Activated naive CD4-positive, alpha-beta T cell treated with anti-CD3 and anti-CD28 coated beads, Interleukin-2, amount 50 U/mL, for 72 hours (primary cell): Measurements from ENCODE around the gene SAPCD2. TPM values are rescaled to one million over a fixed set of nuclear protein-coding genes. Genes with fewer than 3 reads are reported as not detected.

Source experiments
- ATAC-seq, 2 donors: fragments of 150-1000 bp; cut with Tn5 transposase; 2 replicates each; pipeline ENCODE4 v1.10.0; 2021; ENCODE audit warnings: mild to moderate bottlenecking in 2 of 2, moderate library complexity in 2 of 2
- DNase-seq, 2 donors: peaks; one replicate each; pipeline ENCODE4 v3.0.0; 2021 to 2022; ENCODE audit warnings: low spot score in 2 of 2
- H3K27ac Mint-ChIP-seq, 2 donors: one replicate each; pipeline ENCODE4 v1.8.0; 2022; ENCODE audit warnings: mild to moderate bottlenecking in 2 of 2, mixed read lengths in 2 of 2
- H3K36me3 Mint-ChIP-seq, 2 donors: one replicate each; pipeline ENCODE4 v1.8.0; 2022; ENCODE audit warnings: mixed read lengths in 2 of 2
- H3K9me3 Mint-ChIP-seq, 2 donors: one replicate each; pipeline ENCODE4 v1.8.0; 2022; ENCODE audit warnings: mixed read lengths in 2 of 2
- total RNA-seq, 2 donors: library from RNA; stranded (reverse); gene quantifications; one replicate each; pipeline ENCODE4 v1.2.3, GENCODE V29; 2022

SAPCD2 gene
- total RNA-seq, 2 donors from 2014 or later, result 3.5 to 13.3 TPM

DNA sequence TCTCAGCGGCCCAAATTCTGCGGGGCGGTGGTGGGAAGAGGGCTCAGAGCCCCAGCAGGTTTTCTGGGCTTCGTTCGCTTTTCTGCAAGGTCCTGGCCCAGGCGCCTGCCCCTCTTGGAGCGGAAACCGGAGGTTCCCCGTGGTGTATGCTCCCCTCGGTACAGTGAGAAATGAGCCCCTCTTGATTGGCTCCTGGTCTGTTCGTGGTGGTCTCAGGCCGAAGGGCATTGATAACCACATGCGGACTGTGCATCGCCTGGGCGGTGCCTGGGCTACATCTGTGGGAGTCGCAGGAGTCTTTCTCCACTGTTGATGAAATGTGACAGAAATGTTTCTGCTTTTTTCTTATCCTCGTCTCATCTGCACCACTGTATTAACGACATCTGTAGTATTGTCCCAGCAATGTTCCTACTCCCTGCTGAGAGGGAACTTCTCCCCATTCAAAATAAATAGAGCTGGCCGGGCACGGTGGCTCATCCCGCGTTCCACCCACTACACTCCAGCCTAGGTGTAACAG, 17.1 kb upstream of the SAPCD2 start:
- Mint-ChIP-seq H3K36me3 (peaks cover 0 to 5% of the 10 kb centered on the region in 2 donors), H3K27ac (peak overlapping the region; percentile 89 to 94), H3K9me3 (no peaks in the 10 kb centered on the region)
- DNase-seq, result peak in 1 of 2 donors; percentile 33
- no peak for ATAC-seq

DNA sequence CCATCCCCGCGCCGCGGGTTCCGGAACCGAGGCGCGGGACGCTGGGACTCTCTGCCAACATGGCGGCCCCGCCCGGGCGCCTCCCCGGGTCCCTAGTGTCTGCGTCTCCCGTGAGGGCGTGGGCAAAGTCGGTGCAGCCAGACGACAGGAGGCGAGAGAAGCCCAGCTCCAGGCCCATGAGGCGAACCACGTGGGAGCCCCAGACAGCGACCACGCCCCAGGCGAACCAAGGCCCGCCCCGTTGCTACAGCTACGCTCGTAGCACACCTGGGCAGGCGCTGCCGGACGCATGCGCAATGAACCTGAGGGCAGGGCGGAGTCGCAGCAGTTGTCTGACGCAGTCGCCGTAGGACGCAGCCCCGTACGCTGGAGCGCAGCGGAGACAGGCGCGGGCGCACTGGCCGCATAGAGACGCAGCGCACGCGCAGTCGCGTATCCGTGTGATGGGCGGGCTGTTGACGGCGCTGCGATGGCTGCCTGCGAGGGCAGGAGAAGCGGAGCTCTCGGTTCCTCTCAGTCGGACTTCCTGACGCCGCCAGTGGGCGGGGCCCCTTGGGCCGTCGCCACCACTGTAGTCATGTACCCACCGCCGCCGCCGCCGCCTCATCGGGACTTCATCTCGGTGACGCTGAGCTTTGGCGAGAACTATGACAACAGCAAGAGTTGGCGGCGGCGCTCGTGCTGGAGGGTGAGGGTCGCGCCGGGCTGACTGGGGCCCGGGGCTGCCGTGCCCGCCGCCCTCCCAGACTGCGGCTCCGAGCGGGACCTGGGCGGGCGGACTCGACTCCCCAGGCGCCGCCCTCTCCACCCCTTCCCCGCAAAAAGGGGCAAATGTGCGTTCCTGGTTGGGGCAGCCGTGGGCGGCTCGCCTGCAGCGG, 16.4 kb upstream of the SAPCD2 start, which contains the start of gene MAN1B1:
TSS of gene MAN1B1 (plus strand) at position 455 of the 878 bp plus-strand sequence. CDS start at position 470, 15 bp downstream.
- no peaks in the 10 kb centered on the region for H3K9me3 Mint-ChIP-seq

DNA sequence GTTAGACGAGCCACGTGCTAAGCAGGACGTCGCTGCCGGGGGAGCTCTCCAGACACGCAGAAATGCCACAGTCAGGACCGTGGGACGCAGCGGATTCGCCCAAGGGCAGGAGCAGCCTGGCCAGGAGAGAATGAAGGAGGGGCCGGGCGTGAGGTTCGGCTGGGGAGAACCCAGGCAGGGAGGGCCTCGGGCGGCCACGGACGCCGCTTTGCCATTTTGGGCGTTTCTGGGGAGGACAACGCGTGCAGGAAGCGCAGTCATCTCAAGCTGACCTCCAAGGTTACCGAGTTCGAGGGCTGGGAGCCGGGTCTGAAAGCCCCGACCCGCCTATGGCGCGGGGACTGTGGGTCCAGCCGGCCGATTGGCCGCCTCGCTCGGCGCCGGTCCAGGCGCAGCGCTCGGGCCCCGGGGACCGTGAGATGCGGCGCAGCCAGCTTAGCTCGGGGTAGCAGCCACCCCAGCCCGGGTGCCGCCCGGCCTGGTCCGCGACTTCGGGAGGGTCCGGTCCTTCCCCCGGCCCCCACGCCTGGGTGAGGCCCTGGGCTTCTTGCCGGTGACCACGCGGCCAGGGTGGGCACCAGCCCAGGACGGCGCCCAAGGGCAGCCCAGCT, 15.7 kb upstream of the SAPCD2 start:
- peak overlapping the region; percentile 89 to 98 for H3K27ac Mint-ChIP-seq
- ATAC-seq (peak; percentile 3 to 4), DNase-seq (peak in 1 of 2 donors; percentile 40)

More for the DNA sequence above, 16.4 kb upstream of the SAPCD2 start, which contains the start of gene MAN1B1:
- ATAC-seq (peak; percentile 84 to 92), DNase-seq (peak; percentile 99 to 100)
- Mint-ChIP-seq H3K27ac (peak within 1 kb of the TSS; percentile 89 to 98), H3K36me3 (peaks cover 0 to 5% of the 10 kb centered on the region in 2 donors)

DNA sequence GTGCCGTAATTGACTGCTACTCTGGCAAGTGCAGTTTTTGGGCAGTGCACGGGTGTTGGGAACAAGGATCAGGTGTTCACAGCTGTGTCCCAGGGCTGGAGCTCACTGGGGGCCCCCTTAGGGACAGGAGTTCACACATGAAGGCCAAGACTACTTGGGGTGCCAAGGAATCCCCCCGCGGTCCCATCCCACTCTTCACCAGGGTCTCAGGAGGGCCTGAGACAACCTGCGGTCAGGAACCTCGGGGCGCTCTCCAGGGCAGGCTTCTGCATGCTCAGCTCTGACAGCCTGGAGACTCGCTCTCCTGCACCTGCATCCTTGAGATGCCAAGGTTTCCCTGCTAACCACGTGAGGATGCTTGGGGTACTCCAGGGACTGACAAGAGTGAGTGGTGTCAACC, 14.2 kb upstream of the SAPCD2 start:
- no peak for ATAC-seq
- Mint-ChIP-seq H3K36me3 (peaks cover 0 to 5% of the 10 kb centered on the region in 2 donors), H3K9me3 (no peaks in the 10 kb centered on the region), H3K27ac (no peak overlapping the region)
- no peak for DNase-seq

More for the DNA sequence above, 15.7 kb upstream of the SAPCD2 start:
- Mint-ChIP-seq H3K36me3 (peaks cover 0 to 5% of the 10 kb centered on the region in 2 donors), H3K9me3 (no peaks in the 10 kb centered on the region)

DNA sequence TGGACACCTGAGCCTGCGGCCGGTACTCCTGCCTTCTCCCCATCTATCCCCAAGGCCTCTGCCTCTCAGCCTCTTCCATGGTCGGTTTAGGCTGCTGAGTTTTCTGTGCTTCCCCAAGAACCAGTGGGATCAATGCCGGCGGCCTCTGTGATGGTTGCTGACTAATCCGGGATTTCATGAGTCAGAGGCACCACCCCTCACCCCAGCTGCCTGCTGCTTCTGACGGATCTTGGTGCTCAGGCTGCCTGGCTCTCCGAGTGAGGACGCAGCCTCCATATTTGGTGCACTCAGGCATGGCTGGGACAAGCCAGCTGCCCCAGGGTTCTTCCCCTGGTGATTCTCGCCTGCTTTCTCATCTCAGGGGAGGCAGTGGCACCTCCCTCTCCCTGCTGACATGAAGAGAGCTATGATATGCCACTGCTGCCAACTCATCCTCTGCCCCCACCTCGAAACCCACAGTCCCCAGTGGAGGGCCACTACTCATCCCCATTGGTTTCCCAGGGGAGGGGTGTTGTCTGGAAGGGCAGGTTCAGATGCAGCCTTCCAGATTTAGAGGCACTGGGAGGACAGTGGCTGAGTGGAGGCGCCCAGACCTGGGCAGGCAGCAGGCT, 13.1 kb upstream of the SAPCD2 start:
- peaks cover 0 to 5% of the 10 kb centered on the region in 2 donors for H3K36me3 Mint-ChIP-seq
- ATAC-seq (peak in 1 of 2 donors; percentile 40), DNase-seq (peak in 1 of 2 donors; percentile 77)
- H3K27ac Mint-ChIP-seq, result no peak overlapping the region
- H3K9me3 Mint-ChIP-seq, result no peaks in the 10 kb centered on the region

DNA sequence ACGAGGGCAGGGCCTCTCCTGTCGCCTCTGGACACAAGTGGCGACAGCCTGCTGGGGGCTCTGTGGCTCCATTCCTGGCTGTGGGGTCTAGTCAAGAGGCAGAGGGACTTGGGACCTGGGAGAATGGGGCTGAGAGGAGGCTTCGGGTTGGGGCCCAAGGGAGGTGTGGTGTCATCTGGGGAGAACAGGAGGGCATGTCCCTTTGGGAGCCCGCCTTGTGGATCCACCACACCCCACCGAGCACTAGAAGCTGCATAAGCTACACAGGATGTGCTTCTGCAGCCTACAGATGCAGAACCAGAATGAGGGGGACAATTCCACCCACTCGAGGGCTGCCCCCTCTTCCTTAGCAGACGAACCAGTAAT, 12.6 kb upstream of the SAPCD2 start:
- Mint-ChIP-seq H3K27ac (no peak overlapping the region), H3K9me3 (no peaks in the 10 kb centered on the region), H3K36me3 (peaks cover 0 to 1% of the 10 kb centered on the region in 2 donors)
- no peak for DNase-seq
- ATAC-seq, result no peak

DNA sequence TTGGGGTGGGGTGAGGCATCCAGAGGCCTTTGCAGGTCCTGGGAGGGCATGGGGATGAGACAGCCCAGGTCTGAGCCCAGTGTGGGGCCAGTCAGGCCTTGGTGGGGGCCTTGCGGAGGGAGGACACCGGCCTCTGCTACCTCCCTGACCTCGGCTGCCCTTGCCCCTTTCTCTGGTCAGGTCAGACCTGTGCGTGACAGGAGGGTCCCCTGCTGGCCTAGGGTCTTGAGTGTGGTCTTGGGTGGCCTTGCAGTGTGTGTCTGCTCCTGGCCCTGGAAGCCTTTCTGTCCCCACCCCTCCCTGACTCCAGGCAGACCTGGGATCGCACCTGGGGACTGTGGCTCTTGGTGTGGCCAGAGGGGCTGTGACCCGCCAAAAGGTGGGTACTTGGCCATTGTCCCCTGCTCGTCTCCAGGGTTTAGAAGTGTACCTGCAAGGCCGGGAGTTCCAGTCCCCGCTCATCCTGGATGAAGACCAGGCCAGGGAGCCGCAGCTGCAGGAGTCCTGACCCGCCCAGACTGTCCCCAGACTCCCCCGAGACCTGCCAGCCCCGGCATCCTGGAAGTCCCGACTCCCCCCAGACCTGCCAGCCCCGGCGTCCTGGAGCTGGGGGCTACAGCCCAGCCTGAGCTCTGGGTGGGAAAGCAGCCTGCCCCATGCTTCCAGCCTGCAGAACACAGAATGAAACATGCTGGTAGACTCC, 12.0 kb upstream of the SAPCD2 start:
- H3K9me3 Mint-ChIP-seq, result no peaks in the 10 kb centered on the region
- DNase-seq, result no peak
- ATAC-seq, result no peak
- H3K36me3 Mint-ChIP-seq, result no peaks in the 10 kb centered on the region
- H3K27ac Mint-ChIP-seq, result no peak overlapping the region

DNA sequence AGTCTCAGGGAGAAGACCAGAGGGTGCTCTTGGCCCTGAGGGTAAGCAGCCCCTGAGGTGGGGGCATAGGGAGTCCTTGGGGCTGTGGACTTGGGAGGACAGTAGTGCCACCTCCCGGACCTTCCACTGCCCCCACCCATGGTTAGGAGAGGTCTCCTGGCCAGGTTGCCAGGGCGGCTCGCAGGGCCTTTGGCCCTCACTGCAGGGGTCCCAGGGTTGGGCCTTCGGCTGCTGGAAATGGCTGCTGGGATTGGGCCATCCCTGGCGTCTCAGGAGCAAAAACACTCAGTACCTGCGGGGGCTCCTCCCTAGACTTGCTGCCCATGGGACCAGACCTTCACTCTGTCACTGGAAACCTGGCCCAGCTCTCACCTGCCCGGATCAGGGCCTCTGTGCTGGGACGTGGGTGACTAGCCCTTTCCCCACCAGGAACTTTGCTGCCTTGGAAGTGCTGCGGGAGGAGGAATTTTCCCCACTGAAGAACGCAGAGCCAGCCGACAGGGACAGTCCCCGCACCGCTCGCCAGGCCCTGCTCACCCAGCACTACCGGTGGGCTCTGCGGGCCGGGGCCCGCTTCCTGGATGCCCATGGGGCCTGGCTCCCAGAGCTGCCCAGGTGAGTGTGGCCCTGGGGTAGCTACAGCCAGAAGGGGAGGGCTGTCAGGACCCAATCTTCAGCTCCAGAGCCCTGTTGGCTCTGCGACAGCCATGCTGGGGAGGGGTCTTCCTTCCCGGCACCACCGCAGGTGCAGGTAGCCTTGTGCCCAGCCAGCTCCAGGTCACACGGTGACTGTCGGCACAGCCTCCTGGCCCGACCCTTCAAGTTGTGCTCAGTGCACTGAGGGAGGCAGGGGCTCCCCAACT, 10.1 kb upstream of the SAPCD2 start:
- Mint-ChIP-seq H3K27ac (peak overlapping the region in 1 of 2 donors; percentile 46), H3K9me3 (no peaks in the 10 kb centered on the region), H3K36me3 (no peaks in the 10 kb centered on the region)
- ATAC-seq (no peak), DNase-seq (no peak)

DNA sequence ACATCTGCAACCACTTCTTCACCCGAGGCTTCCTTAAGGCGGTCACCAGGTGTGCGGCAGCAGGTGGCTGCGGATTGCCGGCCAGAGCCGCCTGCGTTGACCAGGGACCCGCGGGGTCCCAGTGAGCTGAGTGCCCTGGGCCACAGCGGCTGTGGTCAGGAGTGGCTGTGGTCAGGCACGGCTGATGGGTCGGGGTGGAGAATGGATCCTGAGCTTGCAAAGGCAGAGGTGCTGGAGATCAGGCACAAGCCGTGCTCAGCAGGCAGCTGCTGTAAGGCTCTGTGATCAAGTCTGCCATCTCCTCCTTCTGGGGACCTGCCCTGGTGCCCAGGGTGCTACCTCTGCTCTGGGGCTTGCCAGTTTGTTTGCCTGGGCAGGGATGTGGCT, 9.0 kb upstream of the SAPCD2 start:
- H3K27ac Mint-ChIP-seq, result no peak overlapping the region
- H3K36me3 Mint-ChIP-seq, result no peaks in the 10 kb centered on the region
- no peak for ATAC-seq
- DNase-seq, result no peak
- no peaks in the 10 kb centered on the region for H3K9me3 Mint-ChIP-seq

DNA sequence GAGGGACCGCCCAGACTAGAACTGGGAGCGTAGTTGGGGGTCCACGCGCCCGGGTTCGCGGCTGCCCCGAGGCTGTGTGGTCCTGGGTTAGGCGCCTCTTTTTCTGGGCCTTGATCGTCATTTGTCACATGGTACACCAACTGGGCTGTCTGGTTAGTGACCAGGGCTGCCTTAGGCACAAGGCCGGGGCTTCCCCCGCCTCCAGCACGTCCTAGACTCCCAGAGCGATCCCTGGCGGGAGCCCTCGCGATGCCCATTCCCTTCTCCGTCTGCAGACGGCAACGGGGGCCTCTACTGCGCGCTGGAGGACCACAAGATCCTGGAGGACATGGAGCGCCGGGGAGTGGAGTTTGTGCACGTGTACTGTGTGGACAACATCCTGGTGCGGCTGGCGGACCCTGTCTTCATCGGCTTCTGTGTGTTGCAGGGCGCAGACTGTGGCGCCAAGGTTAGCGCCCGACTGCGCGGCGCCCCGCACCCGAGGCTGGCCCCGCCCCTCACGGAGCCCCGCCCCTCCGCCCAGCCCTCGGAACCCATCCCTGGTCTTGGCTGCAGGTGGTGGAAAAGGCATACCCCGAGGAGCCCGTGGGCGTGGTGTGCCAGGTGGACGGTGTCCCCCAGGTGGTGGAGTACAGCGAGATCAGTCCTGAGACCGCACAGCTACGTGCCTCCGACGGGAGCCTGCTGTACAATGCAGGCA, 8.5 kb upstream of the SAPCD2 start:
- no peak overlapping the region for H3K27ac Mint-ChIP-seq
- no peak for ATAC-seq
- no peak for DNase-seq
- H3K36me3 Mint-ChIP-seq, result no peaks in the 10 kb centered on the region
- H3K9me3 Mint-ChIP-seq, result no peaks in the 10 kb centered on the region

DNA sequence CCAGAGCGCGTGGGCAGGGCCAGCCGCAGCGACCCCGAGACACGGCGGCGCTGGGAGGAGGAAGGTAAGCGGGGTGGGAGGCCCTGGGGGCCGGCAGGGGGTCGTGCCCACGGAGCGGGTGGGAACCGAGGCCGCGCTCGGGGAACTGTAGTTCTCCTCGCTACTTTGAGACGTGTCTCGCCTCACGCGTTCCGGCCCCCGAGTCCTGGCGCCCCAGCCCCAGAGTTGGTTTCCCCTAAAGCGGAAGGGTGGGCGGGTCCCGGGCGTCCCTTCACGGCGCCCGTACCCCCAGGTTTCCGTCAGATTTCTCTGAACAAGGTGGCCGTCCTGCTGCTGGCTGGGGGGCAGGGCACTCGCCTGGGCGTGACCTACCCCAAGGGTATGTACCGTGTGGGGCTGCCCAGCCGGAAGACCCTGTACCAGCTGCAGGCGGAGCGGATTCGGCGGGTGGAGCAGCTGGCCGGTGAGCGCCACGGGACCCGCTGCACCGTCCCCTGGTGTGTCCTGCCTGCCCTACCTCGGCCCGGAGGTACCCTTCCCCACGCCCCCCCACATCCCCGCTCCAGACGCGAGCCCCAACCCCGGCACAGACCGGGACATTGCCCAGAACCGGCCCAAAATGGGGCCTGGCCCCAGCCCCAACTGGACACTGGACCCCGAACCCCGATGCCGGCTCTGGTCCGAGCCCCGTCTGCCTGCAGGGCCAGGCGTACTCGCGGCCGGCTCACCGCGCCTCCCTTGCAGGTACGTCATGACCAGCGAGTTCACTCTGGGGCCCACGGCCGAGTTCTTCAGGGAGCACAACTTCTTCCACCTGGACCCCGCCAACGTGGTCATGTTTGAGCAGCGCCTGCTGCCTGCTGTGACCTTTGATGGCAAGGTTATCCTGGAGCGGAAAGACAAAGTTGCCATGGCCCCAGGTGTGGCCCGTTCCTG, 7.7 kb upstream of the SAPCD2 start:
- no peaks in the 10 kb centered on the region for H3K36me3 Mint-ChIP-seq
- H3K9me3 Mint-ChIP-seq, result no peaks in the 10 kb centered on the region
- ATAC-seq (peak; percentile 37 to 55), DNase-seq (peak in 1 of 2 donors; percentile 43)
- H3K27ac Mint-ChIP-seq, result no peak overlapping the region

DNA sequence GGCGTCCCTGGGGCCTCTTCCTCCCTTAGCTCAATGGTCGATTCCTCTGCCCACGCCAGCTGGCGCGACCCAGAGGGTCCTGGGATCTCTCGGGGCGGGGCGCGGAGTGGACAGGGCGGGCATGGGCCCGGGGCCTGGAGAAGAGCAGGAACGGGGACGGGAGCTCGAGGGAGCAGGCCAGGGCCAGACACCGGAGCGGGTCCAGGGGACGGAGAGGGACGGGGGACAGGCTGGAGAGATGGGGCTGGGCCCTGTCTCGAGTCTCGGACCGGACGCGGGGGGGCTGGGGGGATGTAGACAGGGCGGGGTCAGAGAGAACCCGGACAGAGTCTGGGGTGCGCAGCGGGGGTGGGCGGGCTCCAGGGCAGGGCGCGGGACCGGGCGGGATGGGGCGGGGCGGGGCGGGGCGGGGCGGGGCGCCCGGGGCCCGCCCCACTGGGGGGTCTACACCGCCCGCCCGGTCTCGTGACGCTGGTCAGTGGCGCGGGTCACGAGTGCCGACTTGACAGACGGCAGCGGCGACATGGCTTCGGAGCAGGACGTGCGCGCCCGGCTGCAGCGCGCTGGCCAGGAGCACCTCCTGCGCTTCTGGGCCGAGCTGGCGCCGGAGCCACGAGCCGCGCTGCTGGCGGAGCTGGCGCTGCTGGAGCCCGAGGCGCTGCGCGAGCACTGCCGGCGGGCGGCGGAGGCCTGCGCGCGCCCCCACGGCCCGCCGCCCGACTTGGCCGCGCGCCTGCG, 6.8 kb upstream of the SAPCD2 start, which contains the start of gene UAP1L1:
TSS of gene UAP1L1 (plus strand) at position 508 of the 738 bp plus-strand sequence. CDS start at position 524, 16 bp downstream.
- H3K36me3 Mint-ChIP-seq, result no peaks in the 10 kb centered on the region

DNA sequence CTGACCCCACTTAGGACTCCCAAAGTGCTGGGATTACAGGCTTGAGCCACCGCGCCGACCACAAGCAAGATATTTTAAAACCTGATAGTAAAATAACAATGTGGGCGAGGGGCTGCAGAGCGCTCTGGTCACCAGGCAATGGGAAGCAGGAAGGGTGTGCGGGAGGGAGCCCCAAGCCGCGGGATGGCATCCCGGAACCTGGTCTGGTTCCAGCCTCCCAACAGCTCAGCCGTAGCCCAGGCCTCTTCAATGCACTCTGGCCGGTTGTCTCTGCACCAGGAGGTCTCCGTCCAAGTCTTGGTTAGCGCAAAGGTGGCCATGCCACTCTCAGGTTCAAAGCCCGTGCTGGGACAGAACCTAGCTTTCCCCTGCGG, 6.3 kb upstream of the SAPCD2 start:
- Mint-ChIP-seq H3K9me3 (no peaks in the 10 kb centered on the region), H3K36me3 (no peaks in the 10 kb centered on the region), H3K27ac (no peak overlapping the region)
- no peak for ATAC-seq
- DNase-seq, result no peak

More for the DNA sequence above, 6.8 kb upstream of the SAPCD2 start, which contains the start of gene UAP1L1:
- peak; percentile 80 to 85 for ATAC-seq
- peak in 1 of 2 donors; percentile 60 for DNase-seq
- Mint-ChIP-seq H3K27ac (no peak within 1 kb of the TSS), H3K9me3 (no peaks in the 10 kb centered on the region)
